ENCODE data around the gene XAF1.

The XAF1 gene

GRCh38 chr17:6780886-6781285, 25.0 kb downstream of the XAF1 start:
- no peak overlapping the region for H3K4me3 ChIP-seq (ENCODE audit: control insufficient read depth, low read depth, low read length)
- no peak for TF ChIP-seq CTCF (conservative IDR thresholded peaks at IDR 0.05; ENCODE audit: control insufficient read depth, insufficient read depth, low read depth, low read length)
- DNase-seq (ENCODE audit: low read depth), result no peak

GRCh38 chr17:6782244-6782643, 26.4 kb downstream of the XAF1 start:
- no peak for DNase-seq (ENCODE audit: low read depth)
- H3K4me3 ChIP-seq (ENCODE audit: control insufficient read depth, low read depth, low read length), result no peak overlapping the region
- TF ChIP-seq CTCF (conservative IDR thresholded peaks at IDR 0.05; ENCODE audit: control insufficient read depth, insufficient read depth, low read depth, low read length), result no peak

DNA sequence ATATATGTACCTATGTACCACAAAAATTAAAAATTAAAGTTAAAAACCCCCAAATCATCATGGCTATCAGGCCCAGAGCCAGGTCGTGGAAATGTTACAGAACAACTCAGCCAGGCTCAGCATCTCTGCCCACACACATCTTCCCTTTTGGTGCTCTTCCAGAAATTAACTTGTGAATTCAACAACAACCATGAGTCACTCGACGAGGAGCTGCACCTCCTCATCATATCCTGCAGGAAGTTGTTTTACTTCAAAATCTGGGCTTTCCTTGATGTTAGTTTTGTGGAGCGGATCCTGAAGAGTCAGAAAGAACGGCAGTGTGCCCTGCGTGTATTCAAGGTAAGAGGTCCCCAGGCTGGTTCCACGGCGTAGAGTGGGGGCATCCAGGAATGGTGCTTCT, 30.8 kb downstream of the XAF1 start:
- TF ChIP-seq CTCF (conservative IDR thresholded peaks at IDR 0.05; ENCODE audit: control insufficient read depth, insufficient read depth, low read depth, low read length), result no peak
- DNase-seq (ENCODE audit: low read depth), result peak; percentile 94
- H3K4me3 ChIP-seq (ENCODE audit: control insufficient read depth, low read depth, low read length), result peak overlapping the region; percentile 25

DNA sequence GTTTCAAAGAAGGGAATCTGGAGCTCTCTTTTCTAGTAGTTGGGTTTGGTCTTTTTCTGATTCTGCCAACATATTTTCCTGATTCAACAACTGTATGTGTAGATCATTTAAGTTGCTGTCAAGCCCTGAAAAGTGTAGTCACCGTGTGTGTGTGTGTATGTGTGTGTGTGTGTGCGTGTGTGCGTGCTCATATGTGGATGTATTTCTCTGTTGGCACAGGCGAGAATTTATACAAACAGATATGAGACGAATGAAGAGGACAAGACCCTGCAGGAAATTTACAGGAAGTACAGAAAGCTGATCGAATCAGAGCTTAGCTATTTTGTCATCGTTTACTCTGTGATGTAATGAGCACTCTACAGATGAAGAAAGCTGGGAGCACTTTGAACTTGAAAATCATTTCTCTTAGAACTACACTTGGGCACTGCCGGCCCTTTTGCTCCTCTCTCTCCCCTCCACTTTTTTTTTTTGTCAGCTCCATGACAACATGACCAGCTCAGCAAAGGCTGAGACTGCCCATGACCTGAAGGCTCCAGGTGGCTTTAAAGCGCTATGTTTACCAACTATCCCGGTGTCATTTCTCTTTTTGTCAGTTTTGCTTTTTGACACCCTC, 31.3 kb downstream of the XAF1 start:
- peak overlapping the region; percentile 25 for H3K4me3 ChIP-seq (ENCODE audit: control insufficient read depth, low read depth, low read length)
- peak; percentile 33 for DNase-seq (ENCODE audit: low read depth)
- no peak for TF ChIP-seq CTCF (conservative IDR thresholded peaks at IDR 0.05; ENCODE audit: control insufficient read depth, insufficient read depth, low read depth, low read length)

DNA sequence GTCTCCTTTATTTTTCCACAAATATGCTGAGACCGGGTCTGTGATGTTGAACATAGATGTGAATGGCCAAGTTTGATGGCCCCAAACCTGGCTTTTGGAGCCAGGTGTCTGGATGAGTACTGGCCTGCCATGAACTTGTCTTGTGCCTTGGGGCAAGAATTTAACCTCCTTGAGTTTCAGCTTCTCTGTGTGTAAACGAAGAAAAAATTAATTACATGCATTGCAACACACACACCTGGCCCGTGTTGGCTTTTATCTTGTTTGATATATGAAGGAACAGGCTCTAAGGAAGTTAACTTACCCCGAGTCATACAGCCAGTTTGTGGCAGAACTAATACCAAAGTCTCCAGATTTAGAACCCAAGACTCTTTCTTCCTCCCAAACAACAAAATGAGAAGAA, 33.3 kb downstream of the XAF1 start:
- DNase-seq (ENCODE audit: low read depth), result no peak
- TF ChIP-seq CTCF (conservative IDR thresholded peaks at IDR 0.05; ENCODE audit: control insufficient read depth, insufficient read depth, low read depth, low read length), result no peak
- H3K4me3 ChIP-seq (ENCODE audit: control insufficient read depth, low read depth, low read length), result no peak overlapping the region

GRCh38 chr17:6793748-6794493, 38.1 kb downstream of the XAF1 start:
- no peak for TF ChIP-seq CTCF (conservative IDR thresholded peaks at IDR 0.05; ENCODE audit: control insufficient read depth, insufficient read depth, low read depth, low read length)
- DNase-seq (ENCODE audit: low read depth), result no peak

More at GRCh38 chr17:6793748-6794493, 38.1 kb downstream of the XAF1 start:
- no peak overlapping the region for H3K4me3 ChIP-seq (ENCODE audit: control insufficient read depth, low read depth, low read length)
